ENCODE results near the gene CD82.

DNA sequence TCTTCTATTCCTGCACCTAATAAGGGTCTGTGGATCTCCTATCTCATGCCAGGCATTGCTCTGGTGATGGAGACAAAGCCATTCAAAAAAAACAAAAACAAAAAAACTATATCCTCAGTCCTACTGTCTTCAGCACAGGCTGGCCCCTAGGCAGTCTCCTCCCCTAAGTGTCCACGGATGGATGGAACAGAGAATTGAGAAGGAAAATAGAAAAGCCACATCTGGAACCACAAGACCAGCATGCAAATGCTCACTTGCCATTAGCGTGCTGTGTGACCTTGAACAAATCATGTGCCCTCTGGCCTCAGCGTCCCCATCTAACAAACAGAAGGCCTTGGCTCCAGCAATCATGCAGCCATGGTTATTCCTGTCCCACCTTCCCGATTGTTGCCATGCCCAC lies 32.7 kb upstream of the CD82 start:
- TF ChIP-seq, protein P1, sequence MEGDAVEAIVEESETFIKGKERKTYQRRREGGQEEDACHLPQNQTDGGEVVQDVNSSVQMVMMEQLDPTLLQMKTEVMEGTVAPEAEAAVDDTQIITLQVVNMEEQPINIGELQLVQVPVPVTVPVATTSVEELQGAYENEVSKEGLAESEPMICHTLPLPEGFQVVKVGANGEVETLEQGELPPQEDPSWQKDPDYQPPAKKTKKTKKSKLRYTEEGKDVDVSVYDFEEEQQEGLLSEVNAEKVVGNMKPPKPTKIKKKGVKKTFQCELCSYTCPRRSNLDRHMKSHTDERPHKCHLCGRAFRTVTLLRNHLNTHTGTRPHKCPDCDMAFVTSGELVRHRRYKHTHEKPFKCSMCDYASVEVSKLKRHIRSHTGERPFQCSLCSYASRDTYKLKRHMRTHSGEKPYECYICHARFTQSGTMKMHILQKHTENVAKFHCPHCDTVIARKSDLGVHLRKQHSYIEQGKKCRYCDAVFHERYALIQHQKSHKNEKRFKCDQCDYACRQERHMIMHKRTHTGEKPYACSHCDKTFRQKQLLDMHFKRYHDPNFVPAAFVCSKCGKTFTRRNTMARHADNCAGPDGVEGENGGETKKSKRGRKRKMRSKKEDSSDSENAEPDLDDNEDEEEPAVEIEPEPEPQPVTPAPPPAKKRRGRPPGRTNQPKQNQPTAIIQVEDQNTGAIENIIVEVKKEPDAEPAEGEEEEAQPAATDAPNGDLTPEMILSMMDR (IDR thresholded peaks at IDR 0.05), result no peak
- no peak for TF ChIP-seq POLR2A (IDR thresholded peaks at IDR 0.05)
